Glomerular endothelial cell (primary cell): ENCODE data around the gene CC2D2A. TPM values are rescaled to one million over a fixed set of nuclear protein-coding genes. Genes with fewer than 3 reads are reported as not detected.

Source experiments
- DNase-seq: peaks from one replicate; pipeline ENCODE4 v3.0.0-alpha.2; 2011; ENCODE audit warnings: low read depth, low spot score; ENCODE audit errors: extremely low read depth
- total RNA-seq: library from RNA; depleted of rRNA; stranded (reverse); fragments of >200 nt; gene quantifications from 2 replicates; pipeline ENCODE4 v1.2.3, GENCODE V29; 2015

The CC2D2A gene
- total RNA-seq, 1 donor from 2014 or later = 23.2 TPM

GRCh38 chr4:15552557-15553362 is 83.1 kb downstream of the CC2D2A start:
- no peak for DNase-seq

- DNase-seq = no peak
These were observed 86.9 kb downstream of the CC2D2A start for GRCh38 chr4:15556511-15557092.

GRCh38 chr4:15557786-15558550 is 88.3 kb downstream of the CC2D2A start:
- DNase-seq = no peak

- no peak for DNase-seq
These were observed 88.9 kb downstream of the CC2D2A start for GRCh38 chr4:15558561-15558960.

- DNase-seq = no peak
These were observed 92.4 kb downstream of the CC2D2A start for GRCh38 chr4:15562114-15562513.

GRCh38 chr4:15562623-15563022 is 92.9 kb downstream of the CC2D2A start:
- DNase-seq = no peak

GRCh38 chr4:15563871-15564270 is 94.2 kb downstream of the CC2D2A start:
- DNase-seq = no peak

- no peak for DNase-seq
These were observed 99.1 kb downstream of the CC2D2A start for GRCh38 chr4:15568821-15569220.

GRCh38 chr4:15569746-15570145 is 100.1 kb downstream of the CC2D2A start:
- no peak for DNase-seq

- DNase-seq = no peak
These were observed 106.3 kb downstream of the CC2D2A start for GRCh38 chr4:15575966-15576365.

- DNase-seq = no peak
These were observed 107.8 kb downstream of the CC2D2A start for GRCh38 chr4:15577508-15577907.

- DNase-seq = no peak
These were observed 115.1 kb downstream of the CC2D2A start for GRCh38 chr4:15584785-15585184.

- no peak for DNase-seq
These were observed 115.6 kb downstream of the CC2D2A start for GRCh38 chr4:15585331-15585730.

- no peak for DNase-seq
These were observed 116.4 kb downstream of the CC2D2A start for GRCh38 chr4:15586066-15586465.

- no peak for DNase-seq
These were observed 118.0 kb downstream of the CC2D2A start for GRCh38 chr4:15587649-15588048.

GRCh38 chr4:15592799-15593198 is 123.1 kb downstream of the CC2D2A start:
- DNase-seq = no peak

- no peak for DNase-seq
These were observed 129.0 kb downstream of the CC2D2A start for GRCh38 chr4:15598644-15599043.

- no peak for DNase-seq
These were observed 130.5 kb downstream of the CC2D2A start for GRCh38 chr4:15600176-15600575.

- no peak for DNase-seq
These were observed 132.2 kb downstream of the CC2D2A start for GRCh38 chr4:15601862-15602261.

- no peak for DNase-seq
These were observed 135.9 kb downstream of the CC2D2A start for GRCh38 chr4:15605537-15605936.

- DNase-seq = no peak
These were observed 141.2 kb downstream of the CC2D2A start for GRCh38 chr4:15610855-15611254.

- DNase-seq = no peak
These were observed 142.5 kb downstream of the CC2D2A start for GRCh38 chr4:15612136-15612535.
